Activated B cell treated with CpG ODN at 0.5 μM for 24 hours (primary cell): Measurements from ENCODE around the gene EFNA4. TPM values are rescaled to one million over a fixed set of nuclear protein-coding genes. Genes with fewer than 3 reads are reported as not detected.

Experiments used
- ATAC-seq: fragments of 200-7000 bp; cut with Tn5 transposase; one replicate; pipeline ENCODE4 v1.10.0; 2021; ENCODE audit warnings: low read depth, mild to moderate bottlenecking, moderate library complexity
- CTCF ChIA-PET: fragments of 350-600 bp; sonication (Branson Sonifier 250); formaldehyde crosslinking; loops from one replicate; lab custom pipeline; 2021; ENCODE audit warnings: antibody characterized with exemption; lab: Charles Lee
- POLR2A ChIA-PET: fragments of 350-600 bp; sonication (Branson Sonifier 250); formaldehyde crosslinking; loops from one replicate; lab custom pipeline; 2021; ENCODE audit warnings: antibody characterized with exemption; lab: Charles Lee
- DNase-seq: peaks from one replicate; pipeline ENCODE4 v3.0.0; 2022
- H3K27ac Mint-ChIP-seq: one replicate; pipeline ENCODE4 v1.8.0; 2020; ENCODE audit warnings: mixed read lengths
- H3K27me3 Mint-ChIP-seq: one replicate; pipeline ENCODE4 v1.8.0; 2021; ENCODE audit warnings: mixed read lengths
- H3K36me3 Mint-ChIP-seq: one replicate; pipeline ENCODE4 v1.8.0; 2021; ENCODE audit warnings: low read depth, mixed read lengths
- H3K4me1 Mint-ChIP-seq: one replicate; pipeline ENCODE4 v1.8.0; 2021; ENCODE audit warnings: mixed read lengths
- H3K4me3 Mint-ChIP-seq: one replicate; pipeline ENCODE4 v1.8.0; 2020; ENCODE audit warnings: mild to moderate bottlenecking, mixed read lengths
- H3K9me3 Mint-ChIP-seq: one replicate; pipeline ENCODE4 v1.8.0; 2020; ENCODE audit warnings: mixed read lengths
- CTCF ChIP-seq: fragments of 200-600 bp; IDR thresholded peaks from one replicate; pipeline ENCODE4 v1.8.0; 2022; ENCODE audit warnings: antibody characterized with exemption, mild to moderate bottlenecking
- intact Hi-C: fragments of 100-400 bp; cut with micrococcal nuclease; formaldehyde crosslinking; loops from one replicate; pipeline ENCODE4 v1.15.1; 2024
- total RNA-seq: library from RNA; stranded (reverse); gene quantifications from 2 replicates; pipeline ENCODE4 v1.2.3, GENCODE V29; 2022

Gene EFNA4
- total RNA-seq, 1 donor from 2014 or later = 7.8 TPM

GRCh38 chr1:155017041-155017945, 46.2 kb upstream of the EFNA4 start:
- DNase-seq (peak; percentile 88), ATAC-seq (peak; percentile 77)
- Mint-ChIP-seq H3K36me3 (peaks cover 11% of the 10 kb centered on the region), H3K4me3 (peak overlapping the region; percentile 79), H3K27ac (peak overlapping the region; percentile 88), H3K27me3 (no peaks in the 10 kb centered on the region), H3K4me1 (peaks cover 71% of the 10 kb centered on the region), H3K9me3 (no peaks in the 10 kb centered on the region)
- POLR2A ChIA-PET = interaction anchor here (0.8 to 6.3 kb wide), 22 partner anchors 9 to 458 kb away, joined by 3 to 85 read pairs (median 6); partner anchors contain the start of genes ADAM15, CKS1B, FLAD1 and LENEP
- intact Hi-C loops = loop anchor here (1.0 to 2.0 kb wide), 11 partner anchors 11 to 458 kb away; partner anchors contain the start of genes CKS1B and FLAD1
- CTCF ChIA-PET = interaction anchor here (0.6 to 3.7 kb wide), 33 partner anchors 11 to 457 kb away, joined by 3 to 35 read pairs (median 6); partner anchors contain the start of genes FLAD1, KRTCAP2, LENEP and PBXIP1
- no peak for TF ChIP-seq CTCF

GRCh38 chr1:155017946-155018316, 45.6 kb upstream of the EFNA4 start:
- DNase-seq (no peak), ATAC-seq (peak; percentile 18)
- H3K4me3 Mint-ChIP-seq = peak overlapping the region; percentile 79
- H3K9me3 Mint-ChIP-seq = no peaks in the 10 kb centered on the region
- H3K4me1 Mint-ChIP-seq = peaks cover 65% of the 10 kb centered on the region
- H3K27ac Mint-ChIP-seq = peak overlapping the region; percentile 87
- POLR2A ChIA-PET = interaction anchor here (1.0 to 6.3 kb wide), 15 partner anchors 11 to 82 kb away, joined by 3 to 85 read pairs (median 11); partner anchors contain the start of genes ADAM15, CKS1B, FLAD1 and LENEP
- no peak for TF ChIP-seq CTCF
- intact Hi-C loops = loop anchor here (1.0 to 2.0 kb wide), 11 partner anchors 12 to 459 kb away; partner anchors contain the start of genes CKS1B and FLAD1
- no peaks in the 10 kb centered on the region for H3K27me3 Mint-ChIP-seq
- CTCF ChIA-PET = interaction anchor here (0.6 to 3.7 kb wide), 30 partner anchors 12 to 458 kb away, joined by 3 to 35 read pairs (median 6); partner anchors contain the start of genes FLAD1, KRTCAP2, LENEP and PBXIP1
- H3K36me3 Mint-ChIP-seq = peaks cover 11% of the 10 kb centered on the region

GRCh38 chr1:155018617-155019348, 44.8 kb upstream of the EFNA4 start:
- Mint-ChIP-seq H3K27me3 (no peaks in the 10 kb centered on the region), H3K4me1 (peaks cover 56% of the 10 kb centered on the region), H3K9me3 (no peaks in the 10 kb centered on the region), H3K4me3 (no peak overlapping the region), H3K27ac (peak overlapping the region; percentile 87), H3K36me3 (peaks cover 11% of the 10 kb centered on the region)
- no peak for DNase-seq
- ChIA-PET POLR2A (interaction anchor here (0.7 to 6.3 kb wide), 8 partner anchors 8 to 83 kb away, joined by 3 to 85 read pairs (median 6); partner anchors contain the start of genes ADAM15, PMVK, PYGO2 and ZBTB7B), CTCF (interaction anchor here (1.0 to 3.7 kb wide), 9 partner anchors 35 to 459 kb away, joined by 3 to 26 read pairs (median 10); partner anchors contain the start of genes FLAD1, PBXIP1 and PMVK)
- no peak for TF ChIP-seq CTCF
- no peak for ATAC-seq
- intact Hi-C loops = no loop called here

GRCh38 chr1:155019377-155020245, 43.9 kb upstream of the EFNA4 start:
- ChIA-PET POLR2A (interaction anchor here (1.2 to 2.8 kb wide), 2 partner anchors 9 to 59 kb away, joined by 3 to 22 read pairs; partner anchors contain the start of gene PYGO2), CTCF (interaction anchor here (0.7 to 1.3 kb wide), 6 partner anchors 19 to 65 kb away, joined by 3 to 6 read pairs (median 3); no protein-coding TSS in a partner anchor)
- H3K27ac Mint-ChIP-seq = peak overlapping the region; percentile 87
- no peaks in the 10 kb centered on the region for H3K27me3 Mint-ChIP-seq
- intact Hi-C loops = no loop called here
- DNase-seq = no peak
- no peak for ATAC-seq
- peaks cover 48% of the 10 kb centered on the region for H3K4me1 Mint-ChIP-seq
- H3K9me3 Mint-ChIP-seq = no peaks in the 10 kb centered on the region
- no peak for TF ChIP-seq CTCF
- H3K36me3 Mint-ChIP-seq = peaks cover 8% of the 10 kb centered on the region
- peak overlapping the region; percentile 36 for H3K4me3 Mint-ChIP-seq
